MCF 10A (cell line): ENCODE measurements around the gene TMEM263. TPM values are rescaled to one million over a fixed set of nuclear protein-coding genes. Genes with fewer than 3 reads are reported as not detected.

ENCODE experiments used
- Bru-seq: library from RNA; stranded (reverse); fragments of 400-500 nt; gene quantifications from one replicate; lab custom pipeline; 2021; lab: Mats Ljungman, UMichigan
- BruChase-seq, 2 experiments: library from RNA; stranded (reverse); fragments of 400-500 nt; gene quantifications; one replicate each; lab custom pipeline; 2021; lab: Mats Ljungman, UMichigan
- BruUV-seq: library from RNA; stranded (reverse); fragments of 400-500 nt; replicated peaks from 2 replicates; lab custom pipeline; 2021; lab: Mats Ljungman, UMichigan
- CTCF ChIA-PET: fragments of 300-600 bp; sonication (Branson Sonifier 250); formaldehyde crosslinking; extraction: SDS; loops from one replicate; lab custom pipeline; 2021; ENCODE audit warnings: antibody characterized with exemption, inconsistent platforms; lab: Yijun Ruan, JAX
- POLR2A ChIA-PET: fragments of 300-600, 350-650 bp; sonication (Branson Sonifier 250); formaldehyde crosslinking; extraction: SDS; loops from one replicate; lab custom pipeline; 2020; ENCODE audit warnings: antibody characterized with exemption, inconsistent platforms; lab: Yijun Ruan, JAX
- DNase-seq: peaks from one replicate; pipeline ENCODE4 v3.0.0-alpha.2; 2018; ENCODE audit not compliant: unreplicated experiment
- H3K27ac Mint-ChIP-seq: one replicate; pipeline ENCODE4 v1.8.0; 2022; ENCODE audit warnings: mild to moderate bottlenecking, low read depth, mixed read lengths; ENCODE audit not compliant: unreplicated experiment
- H3K27me3 Mint-ChIP-seq: one replicate; pipeline ENCODE4 v1.8.0; 2022; ENCODE audit warnings: mixed read lengths; ENCODE audit not compliant: insufficient read depth, unreplicated experiment
- H3K36me3 Mint-ChIP-seq: one replicate; pipeline ENCODE4 v1.8.0; 2022; ENCODE audit warnings: mild to moderate bottlenecking, moderate library complexity, mixed read lengths; ENCODE audit not compliant: insufficient read depth, unreplicated experiment
- H3K4me1 Mint-ChIP-seq: one replicate; pipeline ENCODE4 v1.8.0; 2022; ENCODE audit warnings: mixed read lengths; ENCODE audit not compliant: insufficient read depth, unreplicated experiment
- H3K4me3 Mint-ChIP-seq: one replicate; pipeline ENCODE4 v1.8.0; 2022; ENCODE audit warnings: mild to moderate bottlenecking, moderate library complexity, mixed read lengths; ENCODE audit not compliant: unreplicated experiment
- H3K9me3 Mint-ChIP-seq: one replicate; pipeline ENCODE4 v1.8.0; 2022; ENCODE audit warnings: mixed read lengths; ENCODE audit not compliant: unreplicated experiment
- intact Hi-C: fragments of 100-400 bp; cut with micrococcal nuclease; formaldehyde crosslinking; loops from 2 replicates; pipeline ENCODE4 v1.14.1; 2022
- long read RNA-seq: library from polyadenylated mRNA; stranded (forward); transcript quantifications from one replicate; pipeline ENCODE4 v2.0.0, GENCODE V29; 2022
- total RNA-seq: library from RNA; stranded (reverse); gene quantifications from 2 replicates; pipeline ENCODE4 v1.2.3, GENCODE V29; 2022
- TF ChIP-seq, protein P1 (sequence below): fragments of 200-600 bp; IDR thresholded peaks from one replicate; pipeline ENCODE4 v1.8.0; 2022; ENCODE audit warnings: antibody characterized with exemption, mild to moderate bottlenecking; ENCODE audit not compliant: unreplicated experiment

Gene TMEM263
- total RNA-seq = 60.1 and 68.4 TPM in 2 replicates
- Bru-seq, nascent RNA = percentile 91 among the genes with signal in this experiment
- BruChase-seq, experiment 1, labeled RNA remaining after a 6-hour chase = percentile 97 among the genes with signal in this experiment
- BruChase-seq, experiment 2, labeled RNA remaining after a 2-hour chase = percentile 96 among the genes with signal in this experiment
- long read RNA-seq, transcript TMEM263-204 (3 exons, 3,349 nt) = minor isoform, 41 of 139 reads
- long read RNA-seq, transcript TMEM263-203 (5 exons, 811 nt) = minor isoform, 6 of 139 reads
- long read RNA-seq, transcript TMEM263-201 (4 exons, 3,362 nt) = major isoform, 65 of 139 reads
- long read RNA-seq, partial matches to known transcripts = 9 of 139 reads
- long read RNA-seq, other reads (novel, unspliced or antisense) = 9 of 139 reads

DNA sequence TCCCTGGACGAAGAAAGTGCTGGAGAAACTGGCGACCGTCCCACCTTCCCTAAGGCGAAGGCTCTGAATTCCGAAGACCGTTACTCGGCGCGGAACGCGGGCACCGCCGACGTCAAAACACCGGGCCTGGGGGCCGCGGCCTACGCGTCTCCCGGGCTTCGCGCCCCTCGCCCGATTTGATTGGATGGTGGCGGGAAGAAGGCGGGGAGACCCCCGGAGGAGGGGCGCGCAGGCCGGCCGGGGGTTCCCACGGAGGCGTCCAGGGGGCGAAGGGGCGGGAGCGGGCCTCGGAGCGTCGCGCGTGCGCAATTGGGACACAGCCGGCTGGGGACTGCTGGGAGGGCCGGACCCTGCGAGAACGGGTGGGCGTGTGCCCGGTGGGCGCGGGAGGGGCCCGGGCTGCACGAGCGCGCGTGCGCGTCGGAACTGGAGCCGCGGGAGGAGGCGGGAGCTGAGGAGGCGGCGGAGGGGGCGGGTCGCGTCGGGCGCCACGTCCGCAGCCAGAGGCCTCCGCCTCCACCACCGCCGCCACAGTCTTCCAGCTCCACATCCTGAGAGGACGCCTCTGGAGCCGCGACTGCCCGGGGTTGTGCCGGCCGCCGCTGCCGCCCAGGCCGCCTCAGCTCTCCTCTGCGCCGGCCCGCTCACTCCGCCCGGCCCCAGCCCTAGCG, at the start of gene TMEM263:
Gene TMEM263 (plus strand): TSS at position 531 of the 671 bp plus-strand sequence. CDS start 11,210 bp downstream, outside the sequence.
- POLR2A ChIA-PET = interaction anchor here (0.6 to 3.0 kb wide), 15 partner anchors 9 to 1396 kb away, joined by 3 to 24 read pairs (median 5); partner anchors contain the start of genes CRY1, MTERF2 and POLR3B
- TF ChIP-seq, protein P1, sequence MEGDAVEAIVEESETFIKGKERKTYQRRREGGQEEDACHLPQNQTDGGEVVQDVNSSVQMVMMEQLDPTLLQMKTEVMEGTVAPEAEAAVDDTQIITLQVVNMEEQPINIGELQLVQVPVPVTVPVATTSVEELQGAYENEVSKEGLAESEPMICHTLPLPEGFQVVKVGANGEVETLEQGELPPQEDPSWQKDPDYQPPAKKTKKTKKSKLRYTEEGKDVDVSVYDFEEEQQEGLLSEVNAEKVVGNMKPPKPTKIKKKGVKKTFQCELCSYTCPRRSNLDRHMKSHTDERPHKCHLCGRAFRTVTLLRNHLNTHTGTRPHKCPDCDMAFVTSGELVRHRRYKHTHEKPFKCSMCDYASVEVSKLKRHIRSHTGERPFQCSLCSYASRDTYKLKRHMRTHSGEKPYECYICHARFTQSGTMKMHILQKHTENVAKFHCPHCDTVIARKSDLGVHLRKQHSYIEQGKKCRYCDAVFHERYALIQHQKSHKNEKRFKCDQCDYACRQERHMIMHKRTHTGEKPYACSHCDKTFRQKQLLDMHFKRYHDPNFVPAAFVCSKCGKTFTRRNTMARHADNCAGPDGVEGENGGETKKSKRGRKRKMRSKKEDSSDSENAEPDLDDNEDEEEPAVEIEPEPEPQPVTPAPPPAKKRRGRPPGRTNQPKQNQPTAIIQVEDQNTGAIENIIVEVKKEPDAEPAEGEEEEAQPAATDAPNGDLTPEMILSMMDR = no peak

DNA sequence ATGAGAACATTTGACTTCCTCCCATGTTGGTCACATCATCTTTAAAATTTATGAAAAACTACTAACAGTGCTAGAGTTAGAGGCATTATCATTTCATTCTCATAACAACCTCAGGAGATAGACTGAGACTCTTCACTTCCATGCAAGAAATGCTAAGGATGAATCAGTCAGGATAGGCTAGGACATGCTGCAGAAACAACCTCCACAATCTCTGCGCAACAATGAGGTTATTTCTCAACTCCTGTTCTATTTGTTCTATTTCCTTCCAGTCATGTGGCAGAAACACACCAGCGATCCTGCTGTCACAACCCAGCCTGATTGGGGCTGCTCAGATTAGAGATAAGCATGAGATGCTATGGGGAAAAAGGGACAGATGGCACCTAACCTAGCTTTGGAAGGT, 49.0 kb upstream of the TMEM263 start:
- no peak for DNase-seq
- POLR2A ChIA-PET = no interaction called here
- H3K4me1 Mint-ChIP-seq = no peaks in the 10 kb centered on the region
- BruUV-seq = no TSS peak
- no peaks in the 10 kb centered on the region for H3K9me3 Mint-ChIP-seq
- intact Hi-C loops = no loop called here
- TF ChIP-seq, protein P1 = no peak
- H3K27ac Mint-ChIP-seq = no peak overlapping the region
- CTCF ChIA-PET = interaction anchor here (0.6 to 3.4 kb wide), 3 partner anchors 13 to 701 kb away, joined by 3 to 17 read pairs (median 3); no protein-coding TSS in a partner anchor
- H3K4me3 Mint-ChIP-seq = no peak overlapping the region
- H3K36me3 Mint-ChIP-seq = no peaks in the 10 kb centered on the region
- H3K27me3 Mint-ChIP-seq = no peaks in the 10 kb centered on the region

More for the DNA sequence above, at the start of gene TMEM263:
- intact Hi-C loops = loop anchor here (1.0 to 5.0 kb wide), 2 partner anchors 137 to 562 kb away; no protein-coding TSS in a partner anchor
- Mint-ChIP-seq H3K27ac (peak within 1 kb of the TSS; percentile 95), H3K4me1 (peaks cover 9% of the 10 kb centered on the region), H3K27me3 (no peaks in the 10 kb centered on the region), H3K4me3 (peak within 1 kb of the TSS; percentile 95), H3K36me3 (peaks cover 11% of the 10 kb centered on the region), H3K9me3 (no peaks in the 10 kb centered on the region)
- peak; percentile 86 for DNase-seq
- CTCF ChIA-PET = interaction anchor here (0.6 to 1.6 kb wide), 5 partner anchors 9 to 568 kb away, joined by 3 to 5 read pairs (median 3); no protein-coding TSS in a partner anchor
- no TSS peak for BruUV-seq

DNA sequence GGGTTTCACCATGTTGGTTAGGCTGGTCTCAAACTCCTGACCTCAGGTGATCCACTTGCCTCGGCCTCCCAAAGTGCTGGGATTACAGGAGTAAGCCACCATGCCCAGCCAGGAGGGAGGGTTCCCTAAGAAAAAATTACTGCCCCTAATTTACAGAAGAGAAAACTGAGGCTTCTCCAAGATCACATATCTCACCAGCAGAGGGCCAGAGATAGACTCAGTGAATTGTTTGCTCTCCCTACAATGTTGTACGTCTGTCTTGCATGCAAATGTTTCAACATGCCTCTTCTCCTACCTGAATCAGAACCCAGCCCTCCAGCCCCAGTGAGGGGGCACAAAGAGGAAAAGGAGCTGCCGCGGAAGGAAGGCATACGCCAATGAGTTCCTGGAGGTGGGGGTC, 48.3 kb upstream of the TMEM263 start:
- no peaks in the 10 kb centered on the region for H3K4me1 Mint-ChIP-seq
- H3K27me3 Mint-ChIP-seq = no peaks in the 10 kb centered on the region
- intact Hi-C loops = no loop called here
- no peak overlapping the region for H3K27ac Mint-ChIP-seq
- H3K36me3 Mint-ChIP-seq = no peaks in the 10 kb centered on the region
- no peak for DNase-seq
- no peaks in the 10 kb centered on the region for H3K9me3 Mint-ChIP-seq
- BruUV-seq = no TSS peak
- H3K4me3 Mint-ChIP-seq = no peak overlapping the region
- POLR2A ChIA-PET = interaction anchor here (0.6 kb wide), 1 partner anchor 16 kb away, joined by 3 read pairs; no protein-coding TSS in a partner anchor
- CTCF ChIA-PET = interaction anchor here (0.6 to 3.4 kb wide), 3 partner anchors 12 to 26 kb away, joined by 3 to 17 read pairs (median 3); no protein-coding TSS in a partner anchor
- TF ChIP-seq, protein P1 = no peak
